Stimulated activated CD4-positive, alpha-beta T cell treated with anti-CD3 and anti-CD28 coated beads, Interleukin-2, amount 100 ng/mL, for 48 hours (primary cell): ENCODE results near the gene PIK3C2G.
"Not testable (repeated sequence)": the region's sequence is repeated elsewhere in the genome, so short reads cannot be mapped to it uniquely, and the experiment has no call there.

ENCODE experiments used
- DNase-seq, 2 donors: peaks; one replicate each; pipeline ENCODE4 v3.0.0-alpha.2; 2020

Gene PIK3C2G

DNA sequence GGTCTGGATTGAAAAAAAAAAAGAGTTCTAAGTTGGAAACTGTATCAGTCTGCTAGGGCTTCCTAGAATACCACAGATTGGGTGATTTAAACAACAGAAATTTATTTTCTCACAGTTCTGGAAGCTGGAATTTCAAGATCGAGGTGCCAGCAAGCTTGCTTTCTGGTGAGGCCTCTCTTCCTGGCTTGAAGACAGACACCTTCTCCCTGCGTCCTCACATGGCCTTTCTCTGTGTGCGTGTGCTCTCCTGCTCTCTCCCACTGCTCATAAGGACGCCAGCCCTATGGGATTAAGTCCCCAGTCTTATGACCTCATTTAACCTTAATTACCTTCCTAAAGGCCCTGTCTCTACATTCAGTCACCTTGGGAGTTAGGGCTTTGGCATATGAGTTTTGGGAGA is 215.5 kb downstream of the PIK3C2G start:
- DNase-seq = no peak

DNA sequence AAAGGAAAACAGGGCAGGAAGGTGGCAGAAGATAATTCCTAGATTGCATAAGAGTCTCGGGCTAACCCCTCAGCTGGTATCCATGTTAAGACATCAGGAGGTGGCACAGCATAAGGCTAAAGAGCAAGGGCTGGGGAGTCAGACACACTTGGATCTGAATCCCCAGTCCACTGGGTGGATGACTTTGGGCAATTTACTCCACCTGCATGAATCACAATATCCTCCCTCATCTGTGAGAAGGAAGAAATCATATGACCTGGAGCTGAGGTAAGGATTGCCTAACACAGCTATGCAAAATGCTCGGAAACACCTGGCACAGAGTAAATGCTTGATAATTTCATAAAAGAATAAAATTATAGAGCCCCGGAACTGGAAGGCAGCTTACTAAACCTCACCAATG is 217.9 kb downstream of the PIK3C2G start:
- DNase-seq = no peak

DNA sequence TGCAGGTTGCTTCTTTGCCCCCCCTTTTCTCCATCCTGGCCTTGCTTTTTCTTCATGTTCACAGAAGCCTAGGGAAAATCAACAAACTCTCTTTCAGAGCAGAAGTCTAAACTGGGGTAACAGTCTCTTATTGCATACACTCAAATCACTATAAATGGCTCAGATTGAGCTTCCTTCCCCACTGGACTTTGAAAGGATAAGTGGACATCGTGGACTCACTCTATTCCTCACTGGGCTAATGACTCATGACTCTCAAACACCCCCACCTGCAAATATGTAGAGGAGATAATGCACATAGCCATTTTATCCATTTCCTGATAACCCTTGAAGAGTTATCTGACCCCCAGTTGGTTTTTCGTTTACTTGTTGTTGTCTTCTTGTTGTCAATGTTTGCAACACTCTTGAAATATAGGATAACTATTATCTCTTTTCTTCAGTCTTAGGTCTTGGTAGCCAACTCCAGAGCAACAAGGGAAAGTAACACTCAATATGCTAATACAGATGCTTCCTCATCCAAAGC is 221.3 kb downstream of the PIK3C2G start:
- DNase-seq = no peak

- no peak for DNase-seq
Measured at GRCh38 chr12:18483698-18484325, 222.5 kb downstream of the PIK3C2G start.

DNA sequence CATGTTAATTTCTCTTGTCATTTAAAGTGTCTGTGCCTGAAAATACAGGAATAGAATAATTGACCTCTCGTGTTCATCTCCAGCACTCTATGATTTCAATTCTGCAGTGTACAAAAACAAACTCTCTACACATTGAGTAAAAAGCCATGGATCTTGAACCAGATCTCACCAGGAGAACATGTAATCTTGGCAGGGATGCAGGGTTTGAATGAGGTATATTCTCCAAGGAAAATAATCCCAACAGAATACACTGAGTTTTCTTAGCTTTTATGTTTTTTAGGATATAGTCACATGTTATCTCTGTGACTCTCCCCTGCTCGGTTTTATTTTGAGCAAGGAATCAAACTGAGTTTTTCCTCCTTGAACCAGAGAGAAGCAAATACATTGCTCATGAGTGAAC is 224.7 kb downstream of the PIK3C2G start:
- no peak for DNase-seq

DNA sequence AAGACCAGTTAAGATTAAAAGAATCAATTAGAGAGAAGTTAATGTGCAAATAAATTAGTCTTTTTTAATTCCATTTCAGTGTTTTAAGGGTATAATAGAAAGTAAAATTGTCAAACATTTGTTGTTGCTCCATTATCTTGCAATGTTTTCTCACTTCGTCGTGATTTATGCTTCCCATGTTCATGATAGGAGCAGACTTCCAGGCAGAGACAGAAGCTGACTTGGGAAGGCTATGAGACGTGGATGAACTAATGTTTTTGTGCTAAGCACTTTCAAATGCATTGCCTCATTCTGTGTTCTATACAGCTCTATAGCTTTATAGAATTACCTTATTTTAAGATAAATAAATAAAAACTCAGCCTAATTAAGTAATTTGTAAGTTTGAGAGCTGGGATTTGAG is 226.2 kb downstream of the PIK3C2G start:
- DNase-seq = no peak

- no peak for DNase-seq
Measured at GRCh38 chr12:18492372-18493025, 231.2 kb downstream of the PIK3C2G start.

DNA sequence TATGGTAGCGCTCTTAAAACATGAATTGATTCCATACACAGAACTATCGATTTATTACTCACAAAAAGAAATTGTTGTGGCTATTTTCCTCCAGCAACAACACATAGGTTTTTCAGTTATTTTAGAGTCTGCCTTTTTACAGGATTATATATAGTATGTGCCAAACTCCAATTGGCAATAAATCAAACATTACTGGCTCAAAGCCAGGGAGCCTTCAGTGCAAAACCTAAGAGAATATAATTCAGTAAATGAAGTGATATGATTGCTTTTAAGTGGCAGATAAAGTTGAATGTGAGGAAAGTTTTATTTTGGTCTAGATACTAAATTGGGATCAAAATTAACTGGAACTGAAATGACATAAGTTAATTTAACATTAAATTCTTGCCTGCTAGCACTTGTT is 234.8 kb downstream of the PIK3C2G start:
- no peak for DNase-seq

DNA sequence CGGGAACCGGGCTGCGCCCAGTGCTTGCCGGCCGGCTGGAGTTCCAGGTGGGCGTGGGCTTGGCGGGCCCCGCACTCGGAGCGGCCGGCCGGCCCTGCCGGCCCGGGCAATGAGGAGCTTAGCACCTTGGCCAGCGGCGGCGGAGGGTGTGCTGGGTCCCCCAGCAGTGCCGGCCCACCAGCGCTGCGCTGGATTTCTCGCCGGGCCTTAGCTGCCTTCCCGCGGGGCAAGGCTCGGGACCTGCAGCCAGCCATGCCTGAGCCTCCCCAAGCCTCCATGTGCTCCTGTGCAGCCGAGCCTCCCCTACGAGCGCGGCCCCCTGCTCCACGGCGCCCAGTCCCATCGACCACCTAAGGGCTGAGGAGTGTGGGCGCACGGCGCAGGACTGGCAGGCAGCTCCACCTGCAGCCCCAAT is 238.8 kb downstream of the PIK3C2G start:
- not testable (repeated sequence) for DNase-seq

DNA sequence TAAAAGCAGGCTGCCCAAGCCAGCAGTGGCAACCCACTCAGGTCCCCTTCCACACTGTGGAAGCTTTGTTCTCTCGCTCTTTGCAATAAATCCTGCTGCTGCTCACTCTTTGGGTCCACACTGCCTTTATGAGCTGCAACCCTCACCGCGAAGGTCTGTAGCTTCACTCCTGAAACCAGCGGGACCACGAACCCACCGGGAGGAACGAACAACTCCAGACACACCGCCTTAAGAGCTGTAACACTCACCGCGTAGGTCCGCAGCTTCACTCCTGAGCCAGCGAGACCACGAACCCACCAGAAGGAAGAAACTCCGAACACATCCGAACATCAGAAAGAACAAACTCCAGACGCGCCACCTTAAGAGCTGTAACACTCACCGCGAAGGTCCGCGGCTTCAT is 239.4 kb downstream of the PIK3C2G start:
- DNase-seq = not testable (repeated sequence)

GRCh38 chr12:18502422-18502968 is 241.2 kb downstream of the PIK3C2G start:
- no peak for DNase-seq

DNA sequence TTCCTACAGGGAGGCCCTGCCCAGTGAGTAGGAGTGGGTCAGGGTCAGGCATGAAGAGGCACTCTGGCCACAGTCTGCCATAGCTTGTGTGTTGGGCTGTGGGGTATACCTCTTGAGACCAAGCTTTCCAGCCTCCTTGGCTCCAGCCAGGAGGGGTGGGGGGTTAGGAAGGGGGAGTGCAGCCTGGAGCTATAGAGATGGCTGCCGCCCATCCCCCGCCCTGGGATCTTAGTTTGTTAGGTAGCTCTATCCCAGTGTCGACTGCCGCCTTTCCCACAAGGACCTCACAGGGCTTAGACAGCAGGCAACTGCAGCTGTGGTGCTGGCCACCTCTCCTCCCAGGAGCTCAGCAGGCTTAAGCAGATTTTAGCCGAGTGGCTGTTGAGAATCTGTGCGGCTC is 260.1 kb downstream of the PIK3C2G start:
- no peak for DNase-seq

- no peak for DNase-seq
Measured at GRCh38 chr12:18522806-18523205, 261.5 kb downstream of the PIK3C2G start.

DNA sequence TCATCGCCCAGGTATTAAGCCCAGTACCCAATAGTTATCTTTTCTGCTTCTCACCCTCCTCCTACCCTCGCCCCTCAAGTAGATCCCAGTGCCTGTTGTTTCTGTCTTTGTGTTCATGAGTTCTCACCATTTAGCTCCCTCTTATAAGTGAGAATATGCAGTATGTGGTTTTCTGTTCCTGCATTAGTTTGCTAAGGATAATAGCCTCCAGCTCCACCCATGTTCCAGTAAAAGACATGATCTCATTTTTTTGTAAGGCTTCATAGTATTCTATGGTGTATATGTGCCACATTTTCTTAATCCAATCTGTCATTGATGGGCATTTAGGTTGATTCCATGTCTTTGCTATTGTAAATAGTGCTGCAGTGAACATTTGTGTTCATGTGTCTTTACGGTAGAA is 281.2 kb downstream of the PIK3C2G start:
- not testable (repeated sequence) for DNase-seq

DNA sequence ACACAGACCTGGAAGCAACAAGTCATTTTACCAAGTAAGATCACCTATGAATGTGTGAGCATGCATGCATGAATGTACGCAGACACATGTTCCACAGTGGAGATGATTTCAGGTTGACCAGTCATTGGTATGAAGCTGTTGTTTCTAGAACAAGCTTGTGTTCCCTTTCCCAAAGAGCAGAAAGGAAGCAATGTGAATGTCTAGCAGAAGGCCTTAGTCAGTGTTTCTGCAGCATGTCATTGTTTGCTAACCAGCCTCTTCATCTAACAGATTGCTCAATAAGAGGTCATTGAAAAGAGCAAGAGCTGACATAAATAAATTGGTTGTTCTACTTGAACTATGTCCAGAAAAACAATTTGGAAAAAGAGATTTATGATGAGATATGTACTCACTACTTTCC is 285.1 kb downstream of the PIK3C2G start:
- no peak for DNase-seq

- no peak for DNase-seq
Measured at GRCh38 chr12:18549598-18549997, 288.3 kb downstream of the PIK3C2G start.

GRCh38 chr12:18551106-18551505 is 289.8 kb downstream of the PIK3C2G start:
- DNase-seq = no peak

DNA sequence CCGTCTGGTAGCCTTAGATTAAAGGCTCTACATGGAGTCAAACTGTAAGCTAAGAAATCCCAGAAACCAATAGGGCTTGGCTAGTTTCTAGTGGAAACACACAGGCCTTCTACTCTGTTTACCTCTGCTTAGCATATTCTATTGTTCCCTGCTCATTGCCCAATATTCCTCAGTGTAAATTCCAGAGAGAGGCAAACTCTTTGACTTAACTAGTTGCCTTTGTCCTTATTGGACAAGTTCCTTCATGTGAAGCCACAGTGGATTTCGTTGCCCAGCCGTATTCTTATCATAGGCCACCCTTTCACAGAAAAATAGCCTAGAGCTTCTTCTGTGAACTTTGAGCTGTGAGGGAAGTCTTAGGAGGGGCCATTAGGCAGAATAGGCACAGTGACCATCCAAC is 290.4 kb downstream of the PIK3C2G start:
- no peak for DNase-seq

DNA sequence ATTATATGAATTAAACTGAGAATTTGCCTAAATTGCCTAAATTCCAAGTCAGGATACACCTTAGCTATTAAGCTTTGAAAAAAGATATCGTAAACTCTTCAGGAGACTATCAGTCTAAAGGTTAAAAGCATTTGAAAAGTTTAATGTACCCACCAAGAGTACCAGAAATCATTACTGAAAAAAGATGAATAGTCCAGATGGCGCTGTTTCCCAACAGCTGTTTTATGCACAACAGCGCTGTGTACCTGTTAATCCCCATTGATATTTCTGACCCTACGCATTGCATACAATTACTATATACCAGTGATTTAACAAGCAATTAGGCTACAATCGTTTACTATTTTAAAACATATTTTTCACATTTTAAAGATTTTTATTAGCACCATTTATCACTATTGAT is 291.5 kb downstream of the PIK3C2G start:
- no peak for DNase-seq

GRCh38 chr12:18556161-18556560 is 294.8 kb downstream of the PIK3C2G start:
- DNase-seq = no peak

GRCh38 chr12:18559242-18559641 is 297.9 kb downstream of the PIK3C2G start:
- no peak for DNase-seq

DNA sequence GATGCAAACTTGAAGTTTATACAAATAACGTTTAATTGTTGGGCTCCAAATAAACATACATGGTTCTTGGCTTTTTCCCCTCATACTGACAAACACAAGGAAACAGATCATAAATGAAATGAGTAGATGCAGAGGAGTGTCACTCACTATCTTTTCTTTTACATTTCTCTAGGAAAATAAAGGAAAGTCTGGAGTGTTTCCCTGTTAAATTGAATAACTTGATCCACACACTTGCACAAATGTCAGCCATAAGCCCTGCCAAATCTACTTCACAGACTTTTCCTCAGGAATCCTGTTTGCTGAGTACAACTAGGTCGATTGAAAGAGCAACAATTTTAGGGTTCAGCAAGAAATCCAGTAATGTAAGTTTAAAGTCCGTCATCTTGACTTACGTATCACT is 301.2 kb downstream of the PIK3C2G start:
- DNase-seq = no peak

GRCh38 chr12:18564306-18564705 is 303.0 kb downstream of the PIK3C2G start:
- no peak for DNase-seq

- no peak for DNase-seq
Measured at GRCh38 chr12:18567787-18568186, 306.5 kb downstream of the PIK3C2G start.
